ENCODE data around the gene COL18A1. TPM values are rescaled to one million over a fixed set of nuclear protein-coding genes. Genes with fewer than 3 reads are reported as not detected.

Gene COL18A1
- total and polyA plus RNA-seq, 9 of the 15 experiments (the other 6 are each of a cell fraction or from before 2014, with no cell fraction given) = 0.14 to 16.4 (median 2.0) TPM

DNA sequence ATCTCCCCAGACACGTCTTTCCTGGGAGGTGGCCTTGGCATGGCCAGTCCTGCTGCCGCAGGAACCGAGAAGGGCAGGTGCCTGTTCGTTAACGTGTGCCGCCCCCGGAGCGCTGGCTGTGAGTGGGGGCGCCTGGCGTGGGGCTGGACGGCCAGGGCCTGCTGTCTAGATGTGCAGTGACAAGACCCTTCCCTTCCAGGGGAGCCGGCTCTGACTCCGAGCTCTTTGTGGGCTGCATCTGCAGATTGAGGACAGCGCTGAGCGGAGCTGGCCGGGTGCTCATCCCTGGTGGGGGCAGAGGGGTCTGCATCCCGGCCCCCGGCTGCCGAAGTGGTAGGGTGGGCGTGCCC lies 13.0 kb downstream of the COL18A1 start:
- H3K27me3 ChIP-seq (ENCODE audit: control insufficient read depth in 2 of 2, insufficient read depth in 2 of 2, low read length in 2 of 2) = no peaks in the 10 kb centered on the region; a peak in 1 of 5 replicates
- no peak overlapping the region for H3K27ac ChIP-seq (ENCODE audit: extremely low read depth, low read depth, low read length)
- in situ Hi-C loops (cut with MboI) (no loop called here), intact Hi-C loops (cut with micrococcal nuclease) (no loop called here)
- peaks cover 7% of the 10 kb centered on the region; the same call in 2 of the 3 replicates for H3K79me2 ChIP-seq (ENCODE audit: control insufficient read depth, insufficient read depth, low read length)
- peaks cover 42% of the 10 kb centered on the region for H4K20me1 ChIP-seq (replicated peaks; ENCODE audit: control insufficient read depth, insufficient read depth, low read length)
- no peaks in the 10 kb centered on the region for H3K9me1 ChIP-seq (ENCODE audit: control insufficient read depth, insufficient read depth, low read length)
- no peak for FAIRE-seq
- DNase-seq (ENCODE audit: extremely low read depth in 1 of 4, low spot score in 3 of 4) = no peak
- peaks cover 8 to 86% of the 10 kb centered on the region in 2 experiments; a peak in 4 of 5 replicates for H3K4me1 ChIP-seq (replicated peaks in 1 of 2; ENCODE audit: control insufficient read depth in 2 of 2, insufficient read depth in 2 of 2, low read length in 2 of 2)
- no peaks in the 10 kb centered on the region for H3K9me3 ChIP-seq (replicated peaks; ENCODE audit: control insufficient read depth, insufficient read depth, low read depth, low read length)
- ATAC-seq = no peak
- WGBS (ENCODE audit: insufficient coverage, low coverage, missing lambda C conversion rate) = 58% methylated on average over 20 of the region's 20 CpGs
- no peak overlapping the region for H3K4me3 ChIP-seq
- no peaks in the 10 kb centered on the region for H3K36me3 ChIP-seq (ENCODE audit: control insufficient read depth, insufficient read depth, low read length)
- BruUV-seq (replicated peaks) = no TSS peak
- TF ChIP-seq GTF2E2 (tag; IDR thresholded peaks at IDR 0.05) (no peak), ZBTB2 (IDR thresholded peaks at IDR 0.05) (no peak), MBD1 (CRISPR knock-in tag; IDR thresholded peaks at IDR 0.05) (no peak), OTX1 (CRISPR knock-in tag; IDR thresholded peaks at IDR 0.05) (no peak), SIN3A (IDR thresholded peaks at IDR 0.05; ENCODE audit: borderline replicate concordance in 2 of 2, control insufficient read depth in 1 of 2, low read depth in 2 of 2, low read length in 2 of 2) (no peak), RAD51 (IDR thresholded peaks at IDR 0.05; ENCODE audit: borderline replicate concordance, low read depth) (no peak), GATA2 (CRISPR knock-in tag; IDR thresholded peaks at IDR 0.05) (no peak), RBM17 (IDR thresholded peaks at IDR 0.05; ENCODE audit: borderline replicate concordance, low read depth, low read length) (no peak), NUFIP1 (IDR thresholded peaks at IDR 0.05; ENCODE audit: partially characterized antibody) (no peak), HNRNPH1 (optimal IDR thresholded peaks at IDR 0.05; ENCODE audit: low read depth, low read length) (no peak), CBFB (CRISPR knock-in tag; IDR thresholded peaks at IDR 0.05) (no peak), SNIP1 (IDR thresholded peaks at IDR 0.05; ENCODE audit: low read depth) (no peak), KAT7 (CRISPR knock-in tag; IDR thresholded peaks at IDR 0.05; ENCODE audit: borderline replicate concordance) (no peak)
- TF ChIP-seq, protein P1, sequence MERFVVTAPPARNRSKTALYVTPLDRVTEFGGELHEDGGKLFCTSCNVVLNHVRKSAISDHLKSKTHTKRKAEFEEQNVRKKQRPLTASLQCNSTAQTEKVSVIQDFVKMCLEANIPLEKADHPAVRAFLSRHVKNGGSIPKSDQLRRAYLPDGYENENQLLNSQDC (CRISPR knock-in tag; IDR thresholded peaks at IDR 0.05) = no peak
- TF ChIP-seq, protein P2, sequence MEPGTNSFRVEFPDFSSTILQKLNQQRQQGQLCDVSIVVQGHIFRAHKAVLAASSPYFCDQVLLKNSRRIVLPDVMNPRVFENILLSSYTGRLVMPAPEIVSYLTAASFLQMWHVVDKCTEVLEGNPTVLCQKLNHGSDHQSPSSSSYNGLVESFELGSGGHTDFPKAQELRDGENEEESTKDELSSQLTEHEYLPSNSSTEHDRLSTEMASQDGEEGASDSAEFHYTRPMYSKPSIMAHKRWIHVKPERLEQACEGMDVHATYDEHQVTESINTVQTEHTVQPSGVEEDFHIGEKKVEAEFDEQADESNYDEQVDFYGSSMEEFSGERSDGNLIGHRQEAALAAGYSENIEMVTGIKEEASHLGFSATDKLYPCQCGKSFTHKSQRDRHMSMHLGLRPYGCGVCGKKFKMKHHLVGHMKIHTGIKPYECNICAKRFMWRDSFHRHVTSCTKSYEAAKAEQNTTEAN (CRISPR knock-in tag; IDR thresholded peaks at IDR 0.05) = no peak
- ChIA-PET POLR2A (interaction anchor here (1.0 kb wide), 1 partner anchor 10 kb away, joined by 3 read pairs; no protein-coding TSS in a partner anchor), CTCF (ENCODE audit: low intra/inter-chr PET ratio) (no interaction called here)
- H3K9ac ChIP-seq (ENCODE audit: insufficient read depth in 1 of 2, low read depth in 2 of 2, low read length in 2 of 2) = no peak overlapping the region
- no peak overlapping the region for H2AFZ ChIP-seq (ENCODE audit: low read depth, low read length)
- no peak overlapping the region for H3K4me2 ChIP-seq (ENCODE audit: insufficient read depth, low read length)
